ENCODE results near the gene PTPRN2. TPM values are rescaled to one million over a fixed set of nuclear protein-coding genes. Genes with fewer than 3 reads are reported as not detected.

The PTPRN2 gene
- total RNA-seq, 1 experiment from 2014 or later = 0.16 TPM

DNA sequence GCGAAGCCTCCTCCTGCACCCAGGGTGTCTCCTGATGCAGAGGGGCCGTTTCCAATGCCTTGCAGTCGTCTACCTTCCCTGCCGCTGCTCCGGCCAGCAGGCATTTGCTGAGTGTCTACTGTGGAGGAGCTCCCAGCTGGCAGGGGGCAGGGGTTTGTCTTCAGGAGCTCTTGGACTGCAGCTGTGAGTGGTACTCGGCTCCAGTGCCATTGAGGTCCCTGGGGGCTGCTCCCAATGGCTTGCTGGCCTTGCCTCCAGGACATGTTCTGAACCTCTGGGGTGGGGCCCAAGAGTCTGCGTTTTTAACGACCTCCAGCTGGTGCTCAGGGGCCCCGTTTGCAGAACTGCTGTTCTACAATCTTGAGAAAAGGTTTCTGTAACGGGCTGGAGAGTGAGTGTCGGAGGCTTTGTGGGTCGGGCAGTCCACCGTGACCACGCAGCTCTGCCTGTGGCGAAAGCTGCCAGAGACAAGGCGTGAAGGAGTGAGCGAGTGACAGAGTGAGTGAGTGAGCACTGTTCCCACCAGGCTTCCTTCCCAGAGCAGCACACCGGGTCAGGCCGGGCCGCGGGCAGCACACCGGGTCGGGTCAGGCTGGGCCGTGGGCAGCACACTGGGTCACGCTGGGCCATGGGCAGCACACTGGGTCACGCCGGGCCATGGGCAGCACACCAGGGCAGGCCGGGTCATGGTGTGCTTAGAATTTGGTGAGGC lies 520.2 kb downstream of the PTPRN2 start:
- no peak for DNase-seq (ENCODE audit: low read depth, low spot score)
- in situ Hi-C loops (cut with HindIII; ENCODE audit: low pct_unique_long_range_greater_than_20kb, low sequenced_read_pairs) = no loop called here

- in situ Hi-C loops (cut with HindIII; ENCODE audit: low pct_unique_long_range_greater_than_20kb, low sequenced_read_pairs) = no loop called here
- no peak for DNase-seq (ENCODE audit: low read depth, low spot score)
These were observed 521.5 kb downstream of the PTPRN2 start for GRCh38 chr7:158066085-158066484.

DNA sequence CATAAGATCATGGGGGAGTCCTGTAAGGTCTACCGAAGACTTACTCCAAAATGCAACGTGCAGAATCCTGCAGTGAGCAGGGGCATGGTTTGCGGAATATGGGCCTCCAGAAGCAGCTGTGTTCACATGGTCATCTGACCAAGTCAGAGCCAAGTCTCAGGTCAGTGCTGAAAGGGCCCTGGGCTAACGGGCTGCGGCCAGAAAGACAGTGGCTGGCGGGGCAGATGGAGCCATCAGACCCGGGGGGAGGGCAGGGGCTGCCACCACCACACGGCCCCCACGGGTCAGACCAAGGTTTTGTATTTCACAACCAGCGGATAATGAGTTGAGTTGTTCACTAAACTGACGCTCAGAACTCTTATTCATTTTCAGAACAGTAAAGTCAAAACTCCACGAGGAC lies 522.3 kb downstream of the PTPRN2 start:
- in situ Hi-C loops (cut with HindIII; ENCODE audit: low pct_unique_long_range_greater_than_20kb, low sequenced_read_pairs) = no loop called here
- DNase-seq (ENCODE audit: low read depth, low spot score) = no peak

DNA sequence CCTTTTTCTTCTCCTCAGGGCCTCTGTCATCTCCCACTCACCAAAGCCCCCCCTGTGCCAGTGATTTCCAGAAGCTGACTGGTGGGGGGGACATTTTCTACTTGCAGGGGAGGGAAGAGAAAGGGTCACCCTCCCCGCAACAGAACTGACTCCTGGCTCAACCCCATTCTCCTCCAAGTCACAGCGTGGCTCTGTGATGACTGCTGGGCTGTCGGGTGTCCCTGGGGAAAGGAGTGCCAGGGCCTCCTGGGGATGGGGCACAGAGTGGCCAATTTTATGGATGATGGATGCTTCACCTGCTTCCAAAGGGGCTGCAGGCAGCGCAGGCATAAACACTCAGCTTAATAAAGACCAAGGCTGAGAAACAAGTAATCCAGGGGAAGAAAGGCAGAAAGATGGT lies 523.0 kb downstream of the PTPRN2 start:
- DNase-seq (ENCODE audit: low read depth, low spot score) = no peak

GRCh38 chr7:158063850-158064610 lies 523.6 kb downstream of the PTPRN2 start:
- in situ Hi-C loops (cut with HindIII; ENCODE audit: low pct_unique_long_range_greater_than_20kb, low sequenced_read_pairs) = no loop called here
- DNase-seq (ENCODE audit: low read depth, low spot score) = no peak

More for the DNA sequence above, 523.0 kb downstream of the PTPRN2 start:
- in situ Hi-C loops (cut with HindIII; ENCODE audit: low pct_unique_long_range_greater_than_20kb, low sequenced_read_pairs) = no loop called here

GRCh38 chr7:158062661-158063060 lies 525.0 kb downstream of the PTPRN2 start:
- no peak for DNase-seq (ENCODE audit: low read depth, low spot score)
- in situ Hi-C loops (cut with HindIII; ENCODE audit: low pct_unique_long_range_greater_than_20kb, low sequenced_read_pairs) = no loop called here

DNA sequence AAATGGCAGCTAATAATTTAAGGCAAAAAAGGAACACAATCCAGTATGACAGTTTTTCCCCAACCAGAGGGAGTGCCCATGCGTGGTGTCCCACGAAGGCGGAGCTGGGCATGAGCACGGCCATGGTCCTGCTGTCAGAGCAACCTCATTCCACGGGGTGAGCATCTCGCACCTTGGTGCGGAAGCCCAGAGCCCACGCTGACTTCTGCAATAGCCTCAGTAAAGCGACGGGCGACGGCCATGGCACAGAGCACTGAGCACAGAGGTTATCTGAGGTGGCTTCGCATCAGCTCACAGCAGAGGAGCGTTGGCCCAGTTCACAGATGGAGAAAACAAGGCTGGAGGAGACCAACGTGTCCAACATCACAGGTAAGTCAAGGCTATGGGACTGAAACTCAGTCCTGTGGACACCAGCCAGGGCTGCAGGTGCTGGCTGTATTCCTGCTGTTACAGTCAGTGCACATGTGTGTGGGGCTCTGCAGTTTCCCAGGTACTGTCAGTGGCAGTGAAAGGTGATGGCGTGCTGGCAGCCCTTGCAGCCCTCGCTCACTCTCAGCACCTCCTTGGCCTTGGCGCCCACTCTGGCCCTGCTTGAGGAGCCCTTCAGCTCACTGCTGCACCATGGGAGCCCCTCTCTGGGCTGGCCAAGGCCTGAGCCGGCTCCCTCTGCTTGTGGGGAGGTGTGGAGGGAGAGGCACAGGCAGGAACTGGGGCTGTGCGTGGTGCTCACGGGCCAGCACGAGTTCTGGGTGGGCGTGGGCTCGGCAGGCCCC lies 525.6 kb downstream of the PTPRN2 start:
- no peak for DNase-seq (ENCODE audit: low read depth, low spot score)
- in situ Hi-C loops (cut with HindIII; ENCODE audit: low pct_unique_long_range_greater_than_20kb, low sequenced_read_pairs) = no loop called here

DNA sequence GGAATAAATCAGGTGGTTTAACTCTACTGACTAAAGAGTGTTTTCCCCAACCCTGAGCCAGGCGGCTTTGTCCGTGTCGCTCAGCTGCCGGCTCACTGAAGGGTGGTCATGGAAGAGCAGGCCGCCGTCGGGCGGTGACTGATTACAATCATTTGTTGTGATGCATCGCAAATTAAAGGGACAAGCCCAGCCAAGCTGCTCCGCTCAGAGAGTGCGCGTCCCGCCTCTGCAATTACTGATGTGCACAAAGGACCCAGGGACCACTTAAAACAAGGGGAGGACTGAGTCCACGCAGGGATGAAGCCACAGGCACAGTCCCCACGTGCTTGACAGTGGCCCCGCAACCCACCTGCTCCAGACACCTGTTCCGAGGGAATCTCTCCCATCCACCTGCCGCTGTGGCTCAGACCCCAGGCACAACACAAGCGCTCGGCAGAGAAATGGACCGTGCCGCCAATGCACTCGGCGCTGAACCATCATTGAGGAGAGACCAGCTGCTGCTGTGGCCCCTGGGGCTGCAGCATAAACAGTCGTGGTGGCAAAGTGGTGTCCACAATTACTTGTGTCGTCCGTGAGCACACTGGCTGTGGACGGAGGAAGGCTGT lies 526.5 kb downstream of the PTPRN2 start:
- no peak for DNase-seq (ENCODE audit: low read depth, low spot score)
- in situ Hi-C loops (cut with HindIII; ENCODE audit: low pct_unique_long_range_greater_than_20kb, low sequenced_read_pairs) = no loop called here

- no peak for DNase-seq (ENCODE audit: low read depth, low spot score)
- in situ Hi-C loops (cut with HindIII; ENCODE audit: low pct_unique_long_range_greater_than_20kb, low sequenced_read_pairs) = no loop called here
These were observed 527.4 kb downstream of the PTPRN2 start for GRCh38 chr7:158060216-158060615.

DNA sequence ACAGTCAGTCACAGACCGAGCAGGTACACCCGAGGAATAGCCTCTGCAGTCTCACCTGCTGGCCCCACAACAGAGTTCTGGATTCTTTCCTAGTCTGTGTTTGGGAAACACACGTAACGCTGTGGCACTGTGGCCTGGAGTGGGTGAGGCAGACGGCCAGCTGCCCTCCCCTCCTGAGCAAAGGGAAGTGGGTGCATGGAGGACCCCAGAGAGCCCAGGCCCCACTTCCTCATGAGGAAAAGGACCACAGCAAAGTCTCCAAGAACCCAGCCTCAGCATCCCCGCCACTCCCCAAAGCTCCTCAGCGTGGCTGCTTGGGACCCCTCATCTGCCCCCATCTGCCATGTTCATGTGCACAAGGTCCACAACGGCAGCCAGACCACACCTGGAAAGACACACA lies 530.2 kb downstream of the PTPRN2 start:
- DNase-seq (ENCODE audit: low read depth, low spot score) = no peak
- in situ Hi-C loops (cut with HindIII; ENCODE audit: low pct_unique_long_range_greater_than_20kb, low sequenced_read_pairs) = no loop called here

DNA sequence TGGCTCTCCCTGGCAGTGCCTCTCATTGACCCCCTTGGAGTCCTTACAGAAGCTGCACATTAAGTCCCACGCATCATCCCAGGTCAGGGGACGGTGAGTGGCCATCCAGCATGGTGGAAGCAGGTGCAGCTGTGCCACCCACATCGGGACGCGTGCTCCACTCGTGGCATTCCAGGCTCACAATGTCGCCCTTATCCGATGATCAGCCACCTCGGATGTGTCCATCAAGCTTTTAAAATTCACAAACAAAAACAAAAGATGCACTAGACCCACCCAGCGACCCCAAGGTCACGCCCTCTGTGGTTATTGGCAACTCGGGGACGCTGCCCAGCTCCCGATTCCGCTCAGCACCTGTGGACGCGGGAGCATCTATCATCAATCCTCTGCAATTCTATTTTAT lies 530.9 kb downstream of the PTPRN2 start:
- in situ Hi-C loops (cut with HindIII; ENCODE audit: low pct_unique_long_range_greater_than_20kb, low sequenced_read_pairs) = no loop called here
- DNase-seq (ENCODE audit: low read depth, low spot score) = no peak

GRCh38 chr7:158055726-158056510 lies 531.7 kb downstream of the PTPRN2 start:
- no peak for DNase-seq (ENCODE audit: low read depth, low spot score)
- in situ Hi-C loops (cut with HindIII; ENCODE audit: low pct_unique_long_range_greater_than_20kb, low sequenced_read_pairs) = no loop called here

- DNase-seq (ENCODE audit: low read depth, low spot score) = no peak
- in situ Hi-C loops (cut with HindIII; ENCODE audit: low pct_unique_long_range_greater_than_20kb, low sequenced_read_pairs) = no loop called here
These were observed 533.0 kb downstream of the PTPRN2 start for GRCh38 chr7:158054611-158055010.

- DNase-seq (ENCODE audit: low read depth, low spot score) = no peak
- in situ Hi-C loops (cut with HindIII; ENCODE audit: low pct_unique_long_range_greater_than_20kb, low sequenced_read_pairs) = no loop called here
These were observed 533.5 kb downstream of the PTPRN2 start for GRCh38 chr7:158054081-158054480.

GRCh38 chr7:158053183-158053915 lies 534.3 kb downstream of the PTPRN2 start:
- in situ Hi-C loops (cut with HindIII; ENCODE audit: low pct_unique_long_range_greater_than_20kb, low sequenced_read_pairs) = no loop called here
- DNase-seq (ENCODE audit: low read depth, low spot score) = no peak

DNA sequence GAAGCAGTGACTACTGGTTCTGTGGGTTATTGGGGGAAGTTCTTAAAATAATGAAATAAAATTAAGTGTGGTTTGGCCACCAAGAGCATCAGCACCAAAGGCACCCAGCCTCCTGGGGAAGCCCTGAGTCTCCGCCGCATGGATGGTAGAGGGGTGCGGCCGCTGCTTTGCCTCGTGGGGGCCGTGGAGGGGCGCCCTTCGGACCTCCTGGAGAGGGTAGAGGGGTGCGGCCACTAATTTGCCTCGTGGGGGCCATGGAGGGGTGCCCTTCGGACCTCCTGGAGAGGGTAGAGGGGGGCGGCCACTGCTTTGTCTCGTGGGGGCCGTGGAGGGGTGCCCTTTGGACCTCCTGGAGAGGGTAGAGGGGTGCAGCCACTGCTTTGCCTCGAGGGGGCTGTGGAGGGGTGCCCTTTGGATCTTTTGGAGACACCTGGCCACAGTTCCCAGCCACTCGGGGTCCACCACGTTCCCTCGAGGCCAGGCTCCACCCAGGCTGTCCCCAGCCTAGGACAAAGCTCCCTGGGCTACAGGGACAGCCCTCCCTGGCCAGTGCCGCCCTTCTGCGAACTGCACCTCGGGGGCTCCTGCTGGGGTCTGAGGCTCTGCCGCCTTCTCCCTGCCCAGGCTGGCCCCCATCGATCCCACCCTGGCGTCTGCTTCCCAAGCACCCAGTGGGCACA lies 535.1 kb downstream of the PTPRN2 start:
- in situ Hi-C loops (cut with HindIII; ENCODE audit: low pct_unique_long_range_greater_than_20kb, low sequenced_read_pairs) = no loop called here

More for the DNA sequence above, 535.1 kb downstream of the PTPRN2 start:
- DNase-seq (ENCODE audit: low read depth, low spot score) = no peak

Data from SK-MEL-5 (cell line).